SU-DHL-6 (cell line): ENCODE measurements around the gene PAM16.

Experiments used
- H2AFZ ChIP-seq: fragments of 200-600 bp; sonication (generic); 2 replicates; pipeline ENCODE4 v1.6.1; 2014; ENCODE audit warnings: low read depth, mild to moderate bottlenecking, moderate library complexity, mixed read lengths, antibody characterized with exemption, low read length; ENCODE audit not compliant: severe bottlenecking
- H3F3A ChIP-seq: fragments of 200-600 bp; shearing (Covaris generic); 2 replicates; pipeline ENCODE4 v1.6.0; 2016; ENCODE audit warnings: antibody characterized with exemption, mild to moderate bottlenecking; ENCODE audit not compliant: insufficient read depth
- H3K27ac ChIP-seq: fragments of 200-600 bp; sonication (generic); 2 replicates; pipeline ENCODE4 v1.5.1; 2016; ENCODE audit warnings: low read depth, mild to moderate bottlenecking, low read length, moderate library complexity, mixed read lengths
- H3K27me3 ChIP-seq: fragments of 200-600 bp; sonication (generic), shearing (Covaris generic); 2 replicates; pipeline ENCODE4 v1.6.0; 2014; ENCODE audit warnings: mild to moderate bottlenecking, low read length
- H3K36me3 ChIP-seq: fragments of 200-600 bp; sonication (generic); 2 replicates; pipeline ENCODE4 v1.6.1; 2014; ENCODE audit warnings: mild to moderate bottlenecking, low read length, mixed read lengths
- H3K4me2 ChIP-seq: fragments of 300-600, 200-600 bp; shearing (Covaris generic), sonication (generic); 2 replicates; pipeline ENCODE4 v1.6.0; 2014; ENCODE audit warnings: low read length, low read depth, mild to moderate bottlenecking; ENCODE audit not compliant: poor library complexity, severe bottlenecking
- H3K4me3 ChIP-seq: fragments of 200-600 bp; sonication (generic); 2 replicates; pipeline ENCODE4 v1.5.1; 2014; ENCODE audit warnings: antibody characterized with exemption, low read length, mild to moderate bottlenecking, mixed read lengths; ENCODE audit not compliant: insufficient read depth, poor library complexity, severe bottlenecking
- H3K79me2 ChIP-seq: fragments of 200-600 bp; sonication (generic); 2 replicates; pipeline ENCODE4 v1.6.1; 2014; ENCODE audit warnings: mild to moderate bottlenecking, low read length, moderate library complexity; ENCODE audit not compliant: insufficient read depth
- H3K9ac ChIP-seq: fragments of 200-600 bp; sonication (generic); 2 replicates; pipeline ENCODE4 v1.7.0; 2014; ENCODE audit warnings: mild to moderate bottlenecking, low read length
- H3K9me2 ChIP-seq: fragments of 200-600 bp; sonication (generic); replicated peaks from 2 replicates; pipeline ENCODE4 v1.6.1; 2014; ENCODE audit warnings: low read length; ENCODE audit not compliant: insufficient read depth
- H3K9me3 ChIP-seq: fragments of 200-600 bp; sonication (generic); 2 replicates; pipeline ENCODE4 v1.6.1; 2014; ENCODE audit warnings: low read length, mixed read lengths; ENCODE audit not compliant: insufficient read depth
- H4K20me1 ChIP-seq: fragments of 200-600 bp; sonication (generic); 2 replicates; pipeline ENCODE4 v1.6.1; 2014; ENCODE audit warnings: low read depth, mild to moderate bottlenecking, antibody characterized with exemption, low read length, moderate library complexity, mixed read lengths
- EZH2phosphoT487 ChIP-seq: fragments of 200-600 bp; sonication (generic), shearing (Covaris generic); conservative IDR thresholded peaks from 2 replicates; pipeline ENCODE4 v1.6.1; 2018; ENCODE audit warnings: mild to moderate bottlenecking, antibody characterized with exemption, low read length, moderate library complexity, mixed read lengths
- TF ChIP-seq, protein P1 (sequence below): fragments of 200-600 bp; sonication (generic); IDR thresholded peaks from one replicate; pipeline ENCODE4 v1.5.1; 2017; ENCODE audit warnings: antibody characterized with exemption, mild to moderate bottlenecking, low read length, moderate library complexity; ENCODE audit not compliant: insufficient read depth, poor library complexity, severe bottlenecking

Gene PAM16

DNA sequence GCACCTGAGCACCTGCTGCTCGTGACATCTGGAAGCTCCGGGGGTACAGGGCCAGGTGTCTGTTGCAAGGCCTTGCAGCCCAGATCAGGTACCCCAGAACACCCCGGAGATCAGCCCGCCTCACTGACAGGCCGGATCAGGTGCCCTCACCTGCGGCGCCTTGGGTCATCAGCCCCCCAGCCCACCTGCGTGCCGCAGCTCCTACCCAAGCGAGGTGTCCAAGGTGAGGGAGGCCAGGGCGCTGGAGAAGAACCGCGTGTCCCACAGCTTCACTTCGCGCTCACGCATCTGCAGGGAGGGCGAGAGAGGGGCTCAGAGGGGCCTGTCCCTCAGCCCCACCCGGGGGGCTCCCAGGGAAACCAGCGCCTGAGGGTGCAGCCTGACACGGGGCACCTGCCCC, 36.7 kb upstream of the PAM16 start:
- H3K27me3 ChIP-seq = no peaks in the 10 kb centered on the region
- no peaks in the 10 kb centered on the region for H3K79me2 ChIP-seq
- no peak overlapping the region for H3K9ac ChIP-seq
- no peak overlapping the region for H3K27ac ChIP-seq
- H3K9me3 ChIP-seq = no peaks in the 10 kb centered on the region
- no peaks in the 10 kb centered on the region for H3K9me2 ChIP-seq
- no peak overlapping the region for H3K4me3 ChIP-seq
- H3K4me2 ChIP-seq = no peak overlapping the region
- H3K36me3 ChIP-seq = no peaks in the 10 kb centered on the region
- no peaks in the 10 kb centered on the region for H4K20me1 ChIP-seq
- TF ChIP-seq, protein P1, sequence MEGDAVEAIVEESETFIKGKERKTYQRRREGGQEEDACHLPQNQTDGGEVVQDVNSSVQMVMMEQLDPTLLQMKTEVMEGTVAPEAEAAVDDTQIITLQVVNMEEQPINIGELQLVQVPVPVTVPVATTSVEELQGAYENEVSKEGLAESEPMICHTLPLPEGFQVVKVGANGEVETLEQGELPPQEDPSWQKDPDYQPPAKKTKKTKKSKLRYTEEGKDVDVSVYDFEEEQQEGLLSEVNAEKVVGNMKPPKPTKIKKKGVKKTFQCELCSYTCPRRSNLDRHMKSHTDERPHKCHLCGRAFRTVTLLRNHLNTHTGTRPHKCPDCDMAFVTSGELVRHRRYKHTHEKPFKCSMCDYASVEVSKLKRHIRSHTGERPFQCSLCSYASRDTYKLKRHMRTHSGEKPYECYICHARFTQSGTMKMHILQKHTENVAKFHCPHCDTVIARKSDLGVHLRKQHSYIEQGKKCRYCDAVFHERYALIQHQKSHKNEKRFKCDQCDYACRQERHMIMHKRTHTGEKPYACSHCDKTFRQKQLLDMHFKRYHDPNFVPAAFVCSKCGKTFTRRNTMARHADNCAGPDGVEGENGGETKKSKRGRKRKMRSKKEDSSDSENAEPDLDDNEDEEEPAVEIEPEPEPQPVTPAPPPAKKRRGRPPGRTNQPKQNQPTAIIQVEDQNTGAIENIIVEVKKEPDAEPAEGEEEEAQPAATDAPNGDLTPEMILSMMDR = no peak
- TF ChIP-seq EZH2phosphoT487 = no peak
- H2AFZ ChIP-seq = no peak overlapping the region
- no peaks in the 10 kb centered on the region for H3F3A ChIP-seq

DNA sequence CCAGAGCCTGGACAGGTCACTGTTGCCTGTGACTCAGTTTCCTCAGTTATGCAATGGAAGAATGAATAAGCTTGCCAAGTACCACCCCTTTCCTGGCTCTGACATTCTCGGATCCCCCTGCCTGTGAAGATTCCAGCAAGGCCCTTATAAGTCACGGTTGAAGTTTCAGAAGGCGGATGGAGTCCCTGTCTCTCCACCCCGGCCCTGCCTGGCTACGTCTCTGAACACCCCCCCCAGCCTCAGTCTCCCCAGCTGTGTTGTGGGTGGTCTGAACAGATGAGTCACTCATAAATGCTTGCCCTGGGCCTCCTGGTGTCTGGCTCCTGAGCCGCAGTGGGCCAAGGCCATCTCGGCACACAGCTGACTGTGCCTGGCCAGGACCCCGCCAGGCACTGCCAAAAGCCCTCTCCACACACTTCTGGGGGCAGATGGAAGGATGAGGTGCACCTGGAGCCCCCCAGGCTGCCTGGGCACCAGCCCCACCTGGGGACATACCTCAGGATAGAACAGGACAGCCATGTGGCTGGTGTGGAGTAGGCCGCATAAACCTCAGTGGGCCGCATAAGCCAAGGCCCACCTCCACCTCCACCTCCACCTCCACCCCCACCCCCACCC, 35.9 kb upstream of the PAM16 start:
- Histone ChIP-seq H3K4me3 (no peak overlapping the region), H3K36me3 (no peaks in the 10 kb centered on the region), H3K9me2 (no peaks in the 10 kb centered on the region), H4K20me1 (no peaks in the 10 kb centered on the region), H3K9me3 (no peaks in the 10 kb centered on the region), H2AFZ (no peak overlapping the region), H3K9ac (no peak overlapping the region), H3K27ac (no peak overlapping the region), H3K79me2 (no peaks in the 10 kb centered on the region), H3F3A (no peaks in the 10 kb centered on the region), H3K27me3 (no peaks in the 10 kb centered on the region), H3K4me2 (no peak overlapping the region)
- TF ChIP-seq EZH2phosphoT487 = no peak
- TF ChIP-seq, protein P1 = no peak

DNA sequence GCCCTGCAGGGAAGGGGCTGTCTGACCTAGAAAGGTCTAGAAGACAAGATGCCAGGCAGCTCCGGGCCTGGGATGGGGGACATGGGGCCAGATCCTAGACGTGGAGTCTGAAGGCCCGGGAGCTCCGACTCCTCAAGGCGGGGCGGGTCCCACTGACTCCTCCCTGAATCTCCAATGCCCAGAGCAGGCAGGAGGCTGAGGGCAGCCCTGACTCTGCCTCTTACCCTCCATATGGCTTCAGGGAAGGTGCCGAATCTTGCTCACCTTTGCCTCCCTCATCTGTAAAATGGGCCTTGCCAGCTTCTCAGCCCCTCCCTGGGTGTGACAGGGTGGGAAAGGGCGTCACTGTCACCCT, 35.3 kb upstream of the PAM16 start:
- Histone ChIP-seq H4K20me1 (no peaks in the 10 kb centered on the region), H3K4me2 (no peak overlapping the region), H3K36me3 (no peaks in the 10 kb centered on the region), H2AFZ (no peak overlapping the region), H3K27ac (no peak overlapping the region), H3F3A (no peaks in the 10 kb centered on the region), H3K4me3 (no peak overlapping the region), H3K27me3 (no peaks in the 10 kb centered on the region), H3K79me2 (no peaks in the 10 kb centered on the region), H3K9ac (no peak overlapping the region), H3K9me2 (no peaks in the 10 kb centered on the region), H3K9me3 (no peaks in the 10 kb centered on the region)
- TF ChIP-seq, protein P1 = no peak
- no peak for TF ChIP-seq EZH2phosphoT487
